Stimulated activated CD8-positive, alpha-beta memory T cell treated with anti-CD3 and anti-CD28 coated beads, Interleukin-15, amount 100 ng/mL, for 1 hour (primary cell): ENCODE measurements around the gene HOXD10.

Experiments
- DNase-seq: peaks from one replicate; pipeline ENCODE4 v3.0.0-alpha.2; 2020; ENCODE audit warnings: low read depth

The HOXD10 gene

GRCh38 chr2:176115883-176116813 lies at the start of gene HOXD10:
Gene HOXD10 (plus strand): TSS chr2:176116778. CDS start chr2:176116834, 56 bp downstream.
- DNase-seq, result no peak

- no peak for DNase-seq
These were observed 48.8 kb upstream of the HOXD10 start for GRCh38 chr2:176067589-176068418.

GRCh38 chr2:176068419-176068832 lies 48.2 kb upstream of the HOXD10 start:
- DNase-seq, result no peak

GRCh38 chr2:176071330-176072291 lies 45.0 kb upstream of the HOXD10 start:
- no peak for DNase-seq

- no peak for DNase-seq
These were observed 44.3 kb upstream of the HOXD10 start for GRCh38 chr2:176072292-176072669.

- no peak for DNase-seq
These were observed 43.4 kb upstream of the HOXD10 start for GRCh38 chr2:176072951-176073904.

GRCh38 chr2:176074919-176075425 lies 41.6 kb upstream of the HOXD10 start:
- DNase-seq, result no peak

- no peak for DNase-seq
These were observed 41.1 kb upstream of the HOXD10 start for GRCh38 chr2:176075481-176075880.

GRCh38 chr2:176076063-176076462 lies 40.5 kb upstream of the HOXD10 start:
- no peak for DNase-seq

GRCh38 chr2:176076796-176077195 lies 39.8 kb upstream of the HOXD10 start:
- DNase-seq, result no peak

- DNase-seq, result no peak
These were observed 37.9 kb upstream of the HOXD10 start for GRCh38 chr2:176078541-176079284.

GRCh38 chr2:176079285-176079830 lies 37.2 kb upstream of the HOXD10 start:
- no peak for DNase-seq

- DNase-seq, result no peak
These were observed 36.6 kb upstream of the HOXD10 start for GRCh38 chr2:176079831-176080539.

GRCh38 chr2:176080540-176081375 lies 35.8 kb upstream of the HOXD10 start:
- no peak for DNase-seq

GRCh38 chr2:176081376-176081836 lies 35.2 kb upstream of the HOXD10 start:
- no peak for DNase-seq

GRCh38 chr2:176081837-176082524 lies 34.6 kb upstream of the HOXD10 start:
- DNase-seq, result no peak

- no peak for DNase-seq
These were observed 34.1 kb upstream of the HOXD10 start for GRCh38 chr2:176082525-176082823.
